RPMI7951 (cell line): Measurements from ENCODE around the gene DTNB. TPM values are rescaled to one million over a fixed set of nuclear protein-coding genes. Genes with fewer than 3 reads are reported as not detected.

Source experiments
- DNase-seq: peaks from one replicate; pipeline ENCODE4 v3.0.0-alpha.2; 2012; ENCODE audit warnings: low read depth
- total RNA-seq: library from RNA; depleted of rRNA; stranded (reverse); fragments of >200 nt; shearing (Covaris generic); gene quantifications from 2 replicates; pipeline ENCODE4 v1.2.3, GENCODE V29; 2014

DTNB gene
- total RNA-seq, 1 experiment from 2014 or later, result 8.4 TPM

DNA sequence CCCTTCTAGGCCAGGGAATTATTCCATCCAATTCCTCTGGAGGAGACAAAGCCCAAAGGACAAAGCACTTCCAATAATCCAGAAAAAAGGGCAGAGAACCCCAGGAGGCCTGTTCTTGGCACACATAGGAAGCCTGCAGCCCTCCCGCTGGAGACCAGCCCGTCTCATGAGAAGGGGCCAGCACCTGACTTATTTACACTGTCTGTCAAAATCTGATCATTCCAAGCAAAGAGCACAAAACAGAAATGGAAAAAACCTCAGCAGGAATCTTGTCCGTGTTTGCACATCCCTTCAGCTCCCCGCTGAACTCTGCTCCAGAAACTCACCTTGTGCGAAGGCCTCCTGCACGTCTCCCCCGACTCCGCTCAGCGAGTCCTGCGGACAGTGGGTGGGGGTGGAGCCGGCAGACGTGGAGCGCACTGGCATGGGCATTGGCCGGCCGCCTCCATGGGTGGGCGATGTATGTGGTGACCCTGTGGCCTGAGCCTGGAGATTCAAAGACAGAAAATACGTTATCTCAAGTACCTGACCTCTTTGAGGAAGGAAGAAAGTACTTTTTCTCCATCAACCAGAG lies 285.4 kb downstream of the DTNB start:
- DNase-seq, result no peak

- DNase-seq, result no peak
These were observed 286.2 kb downstream of the DTNB start for GRCh38 chr2:25386971-25387875.

DNA sequence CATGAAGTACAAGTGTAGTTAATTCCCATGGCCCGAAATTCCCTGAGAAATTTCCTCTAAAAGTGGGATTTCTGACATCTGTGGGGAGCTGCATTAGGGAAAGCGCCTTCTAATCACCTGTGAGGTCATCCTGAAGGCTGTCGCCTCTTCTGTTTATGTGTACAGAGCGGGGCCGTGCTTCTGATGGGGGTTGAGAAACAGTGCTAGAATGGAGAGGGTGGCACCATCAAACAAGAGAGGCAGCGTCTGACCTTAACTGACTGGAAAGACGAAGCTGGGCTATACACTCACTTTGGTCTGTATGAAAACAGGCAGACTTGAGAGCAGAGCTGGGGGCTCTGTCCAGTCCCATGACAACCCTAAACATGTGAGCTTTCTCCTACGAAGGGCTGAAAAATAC lies 287.5 kb downstream of the DTNB start:
- DNase-seq, result no peak

GRCh38 chr2:25383806-25384205 lies 289.6 kb downstream of the DTNB start:
- DNase-seq, result no peak

- DNase-seq, result no peak
These were observed 291.9 kb downstream of the DTNB start for GRCh38 chr2:25381502-25381901.

GRCh38 chr2:25380586-25381375 lies 292.6 kb downstream of the DTNB start:
- DNase-seq, result no peak

DNA sequence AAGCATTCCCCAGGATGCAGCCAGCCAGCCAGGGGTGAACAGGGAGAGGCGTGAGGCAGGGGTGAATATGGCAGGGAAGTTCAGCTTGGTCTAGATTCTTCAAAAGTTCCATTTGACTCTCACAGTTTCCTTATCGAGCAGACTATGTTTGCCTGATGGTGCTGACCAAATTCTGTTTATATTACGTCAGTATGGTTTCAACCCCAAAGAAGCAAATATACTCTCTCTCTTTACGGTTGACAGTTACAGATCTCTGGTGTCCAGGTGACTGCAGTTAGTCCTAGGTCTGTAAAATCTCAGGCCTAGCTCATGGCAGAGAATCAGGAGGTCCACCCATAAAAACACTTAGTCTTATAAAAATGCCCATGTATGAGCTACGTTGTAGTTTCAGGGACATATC lies 293.4 kb downstream of the DTNB start:
- DNase-seq, result no peak

GRCh38 chr2:25379535-25379934 lies 293.8 kb downstream of the DTNB start:
- DNase-seq, result no peak

DNA sequence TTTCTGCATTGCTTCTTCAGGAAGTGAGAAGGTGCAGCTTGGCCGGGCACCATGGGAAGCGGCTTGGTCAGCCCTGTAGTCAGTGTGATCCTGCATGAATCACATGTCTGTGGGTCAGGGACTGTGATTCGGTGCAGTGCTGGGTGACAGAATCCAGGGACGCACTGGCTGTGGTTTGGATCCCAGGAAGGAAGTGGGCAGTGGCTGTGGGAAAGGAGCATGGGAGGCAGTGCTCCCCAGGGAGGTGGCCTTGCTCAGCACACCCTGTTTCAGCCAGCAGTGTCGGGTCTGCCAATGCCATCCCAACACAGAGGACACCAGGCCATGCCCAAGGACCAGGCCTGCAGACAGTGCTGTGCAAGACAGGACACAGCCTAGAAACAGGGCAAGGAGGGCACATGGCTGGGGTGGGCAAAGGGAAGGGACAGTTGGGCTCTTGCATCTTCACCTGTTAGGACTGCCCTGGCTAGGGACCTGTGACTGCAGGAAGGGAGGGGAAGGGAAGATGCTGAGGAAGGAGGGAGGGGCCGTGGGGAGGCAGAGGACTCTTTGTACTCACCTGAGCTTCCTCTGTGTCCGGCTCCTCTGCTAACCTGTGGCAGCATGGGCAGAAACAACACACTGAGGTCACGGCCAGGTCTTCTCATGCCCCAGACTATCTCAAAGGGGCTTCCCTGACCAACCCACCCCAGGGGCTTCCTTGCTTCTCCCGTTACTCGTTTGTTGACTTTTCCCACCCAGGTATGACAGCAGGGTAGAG lies 294.5 kb downstream of the DTNB start:
- peak; percentile 84 for DNase-seq

DNA sequence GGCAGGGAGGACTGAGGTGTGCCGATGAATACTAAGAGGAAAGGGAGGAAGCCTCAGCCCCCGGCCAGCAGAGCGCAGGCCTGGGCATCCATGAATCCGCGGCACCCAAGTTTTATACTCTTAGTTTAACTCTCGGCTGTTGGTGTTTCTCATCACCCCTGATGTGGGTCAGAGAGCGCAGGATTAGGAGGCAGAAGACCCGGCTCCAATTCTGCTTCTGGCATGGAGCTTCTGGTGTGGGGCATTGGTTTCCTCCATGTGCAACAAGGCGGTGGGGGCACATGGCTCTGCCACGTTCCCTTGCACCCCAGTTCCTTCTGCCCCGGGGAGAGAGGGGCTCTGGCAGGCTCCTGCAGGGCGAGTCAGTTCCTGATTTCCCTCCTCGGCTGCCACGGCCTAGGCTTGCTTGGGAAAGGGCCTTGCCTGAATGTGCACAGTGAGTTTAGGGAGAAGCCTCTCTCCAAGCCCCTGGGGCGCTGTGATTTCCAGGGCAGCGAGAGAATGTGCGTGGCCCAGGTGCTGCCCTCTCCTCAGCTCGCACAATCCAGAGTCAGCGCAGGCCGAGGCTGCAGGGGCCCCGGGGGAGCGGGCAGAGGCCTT lies 295.5 kb downstream of the DTNB start:
- no peak for DNase-seq

DNA sequence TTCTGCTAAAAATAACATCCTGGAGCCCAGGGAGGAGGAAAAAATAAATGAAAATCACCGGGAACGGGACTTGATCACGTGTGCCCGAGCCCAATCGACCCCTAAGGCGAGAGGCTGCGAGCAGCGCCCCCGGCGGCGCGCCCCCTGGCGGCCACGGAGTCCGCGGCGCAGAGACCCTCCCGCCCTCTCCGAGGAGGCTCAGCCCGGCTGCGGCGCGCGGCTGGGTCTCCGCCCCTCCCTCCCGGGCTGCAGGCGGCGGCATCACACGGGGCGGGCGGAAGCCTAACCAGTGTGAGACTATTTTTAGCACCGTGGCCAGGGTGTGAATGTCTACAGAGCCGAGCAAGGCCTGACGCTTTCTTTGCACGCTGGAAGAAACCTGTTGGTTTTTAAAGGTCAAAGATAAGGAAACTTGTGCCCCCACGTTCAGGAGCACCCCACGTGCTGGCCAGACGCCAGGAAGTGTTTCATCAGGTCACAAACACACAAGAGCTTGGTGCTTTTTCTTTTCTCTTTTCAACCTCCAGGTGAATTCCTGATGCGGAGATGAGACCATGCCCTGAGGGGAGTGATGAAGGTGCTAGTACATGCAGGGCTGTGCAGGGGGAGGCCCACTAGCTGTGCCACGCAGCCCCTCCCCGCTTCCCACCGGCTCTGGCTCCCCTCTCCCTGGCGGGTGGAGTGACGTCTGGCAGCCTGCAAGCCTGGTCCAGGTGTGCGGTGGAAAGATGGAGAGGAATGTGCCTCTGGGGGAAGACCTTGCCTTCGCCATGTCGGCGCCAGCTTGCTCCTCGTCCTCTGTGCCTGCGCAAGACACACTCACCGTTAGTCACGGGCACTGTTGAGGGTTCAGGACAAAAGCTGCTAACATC lies 296.4 kb downstream of the DTNB start:
- peak; percentile 86 for DNase-seq

DNA sequence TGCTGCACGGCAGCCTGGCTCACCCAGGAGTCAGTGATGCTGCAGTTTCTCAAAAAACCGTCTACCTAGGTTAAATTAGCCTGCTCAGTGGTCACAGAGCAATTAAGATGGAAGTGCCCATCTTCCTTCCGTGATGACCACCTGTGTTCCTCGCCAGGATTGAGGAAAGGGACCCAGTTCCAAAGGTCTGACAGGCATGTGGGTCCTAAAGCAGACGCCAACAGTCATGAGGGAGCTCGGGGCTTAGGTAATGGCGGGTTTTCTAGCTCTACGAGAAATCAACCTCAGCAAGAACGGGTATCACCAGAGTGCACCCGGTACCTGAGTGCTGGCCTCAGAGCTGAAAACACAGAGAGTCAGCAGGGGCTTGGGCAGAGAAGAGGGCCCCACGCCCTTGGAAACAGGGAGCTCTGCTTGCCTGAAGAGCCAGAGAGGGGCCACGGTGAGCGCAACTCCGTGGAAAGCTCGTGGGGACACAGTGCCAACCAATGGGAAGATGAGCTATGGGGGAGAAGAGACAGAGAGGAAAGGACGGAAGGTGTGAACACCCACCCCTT lies 297.3 kb downstream of the DTNB start:
- no peak for DNase-seq

DNA sequence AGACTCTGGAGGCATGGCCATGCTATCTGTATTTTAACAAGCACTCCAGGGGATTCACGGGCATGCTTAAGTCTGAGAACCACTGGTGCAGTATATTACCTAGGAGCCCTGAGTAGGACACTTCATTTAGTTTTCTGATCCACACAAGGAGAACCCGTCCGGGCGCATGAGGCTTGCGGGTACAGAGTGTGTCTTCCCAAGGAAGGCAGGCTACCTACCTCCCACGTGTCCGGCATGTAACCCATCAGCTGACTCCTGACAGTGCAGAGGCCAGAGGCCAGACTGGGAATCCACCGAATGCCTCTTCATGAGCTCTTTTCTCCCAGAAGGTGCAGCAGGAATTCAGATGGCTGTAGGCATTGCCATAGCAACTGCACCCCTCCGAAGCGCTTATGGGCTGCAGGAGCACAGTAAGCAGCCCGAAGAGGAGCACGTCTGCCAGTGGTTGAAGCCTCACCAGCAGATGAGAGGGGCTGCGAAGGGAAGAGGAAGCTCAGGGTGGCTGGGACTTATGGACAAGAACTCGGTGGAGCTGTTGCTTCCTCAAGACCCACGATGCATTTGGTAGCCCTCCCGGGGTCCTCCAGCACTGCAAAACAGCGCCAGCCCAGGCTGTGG lies 297.9 kb downstream of the DTNB start:
- no peak for DNase-seq

DNA sequence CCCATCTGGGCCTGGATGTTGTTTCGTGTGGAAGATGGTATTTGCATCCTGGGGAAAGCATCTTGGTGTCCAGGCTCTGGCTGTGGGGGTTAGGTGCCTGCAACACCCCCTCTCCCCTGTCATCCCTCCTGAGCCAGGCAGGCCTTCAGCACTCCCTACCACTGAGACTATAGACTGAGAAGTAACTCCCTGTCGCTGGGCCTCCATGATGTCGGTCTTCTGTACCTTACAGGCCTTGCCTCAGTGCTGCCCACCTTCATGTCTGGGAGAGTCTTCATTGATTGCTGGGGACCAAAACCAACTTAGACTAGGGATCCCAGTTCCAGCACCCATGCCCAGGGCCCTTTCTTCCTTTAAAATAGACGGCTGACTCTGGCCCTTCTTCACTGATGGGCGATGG lies 298.6 kb downstream of the DTNB start:
- no peak for DNase-seq

DNA sequence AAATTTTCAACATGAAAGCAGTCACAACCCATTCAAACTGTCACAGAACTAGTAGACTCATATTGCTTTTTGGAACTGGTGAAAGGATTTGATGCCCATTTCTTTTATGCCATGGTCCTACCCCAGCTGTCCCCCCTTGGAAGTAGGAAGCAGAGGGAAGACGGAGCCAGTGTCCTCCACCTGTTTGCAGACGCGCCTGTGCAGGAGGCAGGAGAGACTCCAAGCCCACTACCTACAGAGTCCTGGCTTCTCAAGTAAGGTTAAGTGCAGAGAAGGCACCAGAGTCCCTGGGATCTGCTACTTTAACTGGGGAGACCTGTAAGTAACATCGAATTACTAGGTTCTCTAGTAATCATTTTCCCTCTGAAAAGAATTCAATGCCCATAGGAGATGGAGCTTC lies 299.0 kb downstream of the DTNB start:
- DNase-seq, result no peak

- DNase-seq, result no peak
These were observed 300.0 kb downstream of the DTNB start for GRCh38 chr2:25373269-25373981.

GRCh38 chr2:25372405-25373268 lies 300.7 kb downstream of the DTNB start:
- no peak for DNase-seq
